GM19025 (cell line): ENCODE results near the gene PRLR.
"Not testable (repeated sequence)": the region's sequence is repeated elsewhere in the genome, so short reads cannot be mapped to it uniquely, and the experiment has no call there.

Experiments used
- ATAC-seq: cut with Tn5 transposase; IDR thresholded peaks from one replicate; pipeline ENCODE4 v1.9.1; 2021; ENCODE audit warnings: mild to moderate bottlenecking, low read depth, moderate library complexity; ENCODE audit not compliant: unreplicated experiment

PRLR gene

GRCh38 chr5:35198686-35199085 lies 31.6 kb downstream of the PRLR start:
- ATAC-seq, result no peak

- ATAC-seq, result no peak
Measured at GRCh38 chr5:35198075-35198474, 32.2 kb downstream of the PRLR start.

- no peak for ATAC-seq
Measured at GRCh38 chr5:35197351-35197750, 32.9 kb downstream of the PRLR start.

- ATAC-seq, result no peak
Measured at GRCh38 chr5:35195472-35195852, 34.8 kb downstream of the PRLR start.

GRCh38 chr5:35194635-35195471 lies 35.4 kb downstream of the PRLR start:
- peak; percentile 83 for ATAC-seq

- ATAC-seq, result no peak
Measured at GRCh38 chr5:35192506-35192905, 37.8 kb downstream of the PRLR start.

- not testable (repeated sequence) for ATAC-seq
Measured at GRCh38 chr5:35189801-35190200, 40.5 kb downstream of the PRLR start.

GRCh38 chr5:35188031-35188457 lies 42.2 kb downstream of the PRLR start:
- ATAC-seq, result no peak

- ATAC-seq, result not testable (repeated sequence)
Measured at GRCh38 chr5:35187621-35188020, 42.7 kb downstream of the PRLR start.

- ATAC-seq, result no peak
Measured at GRCh38 chr5:35186749-35187148, 43.5 kb downstream of the PRLR start.

GRCh38 chr5:35185518-35185917 lies 44.8 kb downstream of the PRLR start:
- ATAC-seq, result no peak

GRCh38 chr5:35183556-35183955 lies 46.7 kb downstream of the PRLR start:
- ATAC-seq, result no peak

GRCh38 chr5:35182910-35183535 lies 47.3 kb downstream of the PRLR start:
- ATAC-seq, result no peak

GRCh38 chr5:35182486-35182885 lies 47.8 kb downstream of the PRLR start:
- no peak for ATAC-seq

GRCh38 chr5:35180046-35180445 lies 50.2 kb downstream of the PRLR start:
- ATAC-seq, result no peak

- ATAC-seq, result no peak
Measured at GRCh38 chr5:35177783-35178182, 52.5 kb downstream of the PRLR start.

- ATAC-seq, result no peak
Measured at GRCh38 chr5:35172533-35172932, 57.8 kb downstream of the PRLR start.

GRCh38 chr5:35171991-35172390 lies 58.3 kb downstream of the PRLR start:
- ATAC-seq, result no peak

GRCh38 chr5:35171078-35171477 lies 59.2 kb downstream of the PRLR start:
- no peak for ATAC-seq

- no peak for ATAC-seq
Measured at GRCh38 chr5:35166043-35166442, 64.2 kb downstream of the PRLR start.

- ATAC-seq, result no peak
Measured at GRCh38 chr5:35164860-35165542, 65.3 kb downstream of the PRLR start.

- no peak for ATAC-seq
Measured at GRCh38 chr5:35163710-35164033, 66.6 kb downstream of the PRLR start.
